DND-41 (cell line): ENCODE measurements around the gene RPS19.

ENCODE experiments used
- EZH2 ChIP-seq: IDR thresholded peaks from 3 replicates; pipeline ENCODE4 v1.6.1; 2012; ENCODE audit warnings: borderline replicate concordance, low read depth, mild to moderate bottlenecking, moderate library complexity, low read length, inconsistent platforms; ENCODE audit not compliant: severe bottlenecking
- TF ChIP-seq, protein P1 (sequence below): IDR thresholded peaks from 2 replicates; pipeline ENCODE4 v1.5.1; 2012; ENCODE audit warnings: borderline replicate concordance, low read length, moderate library complexity, mild to moderate bottlenecking; ENCODE audit not compliant: poor library complexity, severe bottlenecking; ENCODE audit errors: extremely low read depth

DNA sequence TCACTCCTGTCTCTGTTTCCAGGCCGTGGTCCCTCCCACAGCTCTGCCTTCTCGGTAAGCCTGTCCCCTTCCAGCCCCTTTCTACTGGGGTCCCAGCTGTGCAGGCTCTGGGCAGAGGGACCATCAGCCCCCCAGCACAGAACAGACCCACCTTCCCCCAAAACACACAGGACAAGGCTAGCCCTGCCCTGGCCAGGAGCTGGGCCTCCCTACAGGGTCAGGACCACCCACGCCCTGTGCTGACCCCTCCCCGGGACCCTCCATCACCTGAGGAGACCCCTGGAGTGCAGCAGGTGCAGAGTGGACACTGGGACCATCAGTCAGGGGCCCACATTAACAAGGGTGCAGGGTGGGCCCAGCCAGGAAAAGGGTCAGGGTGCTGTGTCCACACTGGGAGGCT, 49.8 kb upstream of the RPS19 start:
- TF ChIP-seq, protein P1, sequence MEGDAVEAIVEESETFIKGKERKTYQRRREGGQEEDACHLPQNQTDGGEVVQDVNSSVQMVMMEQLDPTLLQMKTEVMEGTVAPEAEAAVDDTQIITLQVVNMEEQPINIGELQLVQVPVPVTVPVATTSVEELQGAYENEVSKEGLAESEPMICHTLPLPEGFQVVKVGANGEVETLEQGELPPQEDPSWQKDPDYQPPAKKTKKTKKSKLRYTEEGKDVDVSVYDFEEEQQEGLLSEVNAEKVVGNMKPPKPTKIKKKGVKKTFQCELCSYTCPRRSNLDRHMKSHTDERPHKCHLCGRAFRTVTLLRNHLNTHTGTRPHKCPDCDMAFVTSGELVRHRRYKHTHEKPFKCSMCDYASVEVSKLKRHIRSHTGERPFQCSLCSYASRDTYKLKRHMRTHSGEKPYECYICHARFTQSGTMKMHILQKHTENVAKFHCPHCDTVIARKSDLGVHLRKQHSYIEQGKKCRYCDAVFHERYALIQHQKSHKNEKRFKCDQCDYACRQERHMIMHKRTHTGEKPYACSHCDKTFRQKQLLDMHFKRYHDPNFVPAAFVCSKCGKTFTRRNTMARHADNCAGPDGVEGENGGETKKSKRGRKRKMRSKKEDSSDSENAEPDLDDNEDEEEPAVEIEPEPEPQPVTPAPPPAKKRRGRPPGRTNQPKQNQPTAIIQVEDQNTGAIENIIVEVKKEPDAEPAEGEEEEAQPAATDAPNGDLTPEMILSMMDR = no peak
- no peak for TF ChIP-seq EZH2
